Epidermal melanocyte (primary cell): Measurements from ENCODE around the gene GCM1.

Source experiments
- DNase-seq: peaks from one replicate; pipeline ENCODE4 v3.0.0; 2011; ENCODE audit warnings: low spot score; ENCODE audit not compliant: insufficient read length

GCM1 gene

GRCh38 chr6:53152576-53152975 lies 3.9 kb upstream of the GCM1 start:
- DNase-seq, result no peak

- no peak for DNase-seq
These were observed 3.0 kb upstream of the GCM1 start for GRCh38 chr6:53151676-53152075.

- no peak for DNase-seq
These were observed 3.8 kb downstream of the GCM1 start for GRCh38 chr6:53144802-53145201.

- no peak for DNase-seq
These were observed 4.9 kb downstream of the GCM1 start for GRCh38 chr6:53143710-53144109.

- DNase-seq, result no peak
These were observed 5.8 kb downstream of the GCM1 start for GRCh38 chr6:53142810-53143209.

GRCh38 chr6:53139841-53140413 lies 8.7 kb downstream of the GCM1 start:
- DNase-seq, result no peak

- DNase-seq, result no peak
These were observed 12.5 kb downstream of the GCM1 start for GRCh38 chr6:53136000-53136609.

- no peak for DNase-seq
These were observed 13.9 kb downstream of the GCM1 start for GRCh38 chr6:53134601-53135235.

GRCh38 chr6:53133961-53134360 lies 14.7 kb downstream of the GCM1 start:
- DNase-seq, result no peak

- DNase-seq, result no peak
These were observed 17.9 kb downstream of the GCM1 start for GRCh38 chr6:53130569-53131290.

- DNase-seq, result no peak
These were observed 19.8 kb downstream of the GCM1 start for GRCh38 chr6:53128842-53129241.

GRCh38 chr6:53125276-53125675 lies 23.4 kb downstream of the GCM1 start:
- DNase-seq, result no peak

- DNase-seq, result no peak
These were observed 24.4 kb downstream of the GCM1 start for GRCh38 chr6:53124131-53124800.

GRCh38 chr6:53119772-53120409 lies 28.8 kb downstream of the GCM1 start:
- DNase-seq, result peak; percentile 22

GRCh38 chr6:53119349-53119748 lies 29.3 kb downstream of the GCM1 start:
- no peak for DNase-seq

- no peak for DNase-seq
These were observed 32.9 kb downstream of the GCM1 start for GRCh38 chr6:53115741-53116140.

GRCh38 chr6:53115113-53115512 lies 33.5 kb downstream of the GCM1 start:
- DNase-seq, result no peak

GRCh38 chr6:53113742-53114141 lies 34.9 kb downstream of the GCM1 start:
- DNase-seq, result no peak

GRCh38 chr6:53112871-53113270 lies 35.8 kb downstream of the GCM1 start:
- DNase-seq, result no peak

- no peak for DNase-seq
These were observed 36.2 kb downstream of the GCM1 start for GRCh38 chr6:53112404-53112803.

- no peak for DNase-seq
These were observed 36.8 kb downstream of the GCM1 start for GRCh38 chr6:53111865-53112264.
